A549 (cell line): ENCODE measurements around the gene LAMA1.
"Not testable (repeated sequence)": the region's sequence is repeated elsewhere in the genome, so short reads cannot be mapped to it uniquely, and the experiment has no call there.

Source experiments
- CEBPB ChIP-seq, 2 experiments: fragments of >200 bp in 1 of 2; sonication (Bioruptor Twin) in 1 of 2; formaldehyde crosslinking in 1 of 2; IDR thresholded peaks; 2 replicates each; pipeline ENCODE4 v1.6.1; 2012 to 2016
- KDM1A ChIP-seq: fragments of 200-600 bp; sonication (generic); IDR thresholded peaks from 2 replicates; pipeline ENCODE4 v1.6.1; 2016; ENCODE audit warnings: low read depth, mild to moderate bottlenecking
- MAFK ChIP-seq: fragments of 450-650 bp; IDR thresholded peaks from 2 replicates; pipeline ENCODE4 v1.6.1; 2014; ENCODE audit not compliant: partially characterized antibody
- POLR2A ChIP-seq: IDR thresholded peaks from 2 replicates; pipeline ENCODE4 v1.6.1; 2012; ENCODE audit warnings: mild to moderate bottlenecking, low read length
- RFX5 ChIP-seq: fragments of 450-650 bp; IDR thresholded peaks from 2 replicates; pipeline ENCODE4 v1.7.1; 2014; ENCODE audit warnings: antibody characterized with exemption, mild to moderate bottlenecking, moderate library complexity
- RNF2 ChIP-seq: fragments of 200-600 bp; sonication (generic); IDR thresholded peaks from 2 replicates; pipeline ENCODE4 v1.6.1; 2016; ENCODE audit warnings: low read depth, mild to moderate bottlenecking, antibody characterized with exemption, moderate library complexity, borderline replicate concordance
- SMC3 ChIP-seq: fragments of >200 bp; sonication (Bioruptor Twin); formaldehyde crosslinking; IDR thresholded peaks from 3 replicates; pipeline ENCODE4 v1.6.1; 2018; ENCODE audit warnings: inconsistent platforms
- TP53 ChIP-seq: fragments of 250-450 bp; sonication (Bioruptor Pico); IDR thresholded peaks from 2 replicates; pipeline ENCODE4 v1.5.0; 2021; ENCODE audit warnings: mild to moderate bottlenecking, moderate library complexity
- ZFP36 ChIP-seq: fragments of 450-650 bp; IDR thresholded peaks from 2 replicates; pipeline ENCODE4 v1.6.1; 2014; ENCODE audit warnings: borderline replicate concordance; ENCODE audit not compliant: partially characterized antibody
- ZSCAN20 ChIP-seq: fragments of 250-450 bp; sonication (Bioruptor Pico); IDR thresholded peaks from 2 replicates; pipeline ENCODE4 v1.8.0; 2022; ENCODE audit warnings: mild to moderate bottlenecking, moderate library complexity
- TF ChIP-seq, protein P1 (sequence below): fragments of >200 bp; sonication (Bioruptor Twin); formaldehyde crosslinking; IDR thresholded peaks from 3 replicates; pipeline ENCODE4 v1.5.1; 2016
- TF ChIP-seq, protein P2 (sequence below): fragments of 200-600 bp; sonication (generic); IDR thresholded peaks from 2 replicates; pipeline ENCODE4 v1.6.1; 2016; ENCODE audit warnings: antibody characterized with exemption, mild to moderate bottlenecking, moderate library complexity
- TF ChIP-seq, protein P3 (sequence below): fragments of 150-350 bp; IDR thresholded peaks from 2 replicates; pipeline ENCODE4 v1.6.1; 2014; ENCODE audit warnings: low read depth, mild to moderate bottlenecking, low read length

DNA sequence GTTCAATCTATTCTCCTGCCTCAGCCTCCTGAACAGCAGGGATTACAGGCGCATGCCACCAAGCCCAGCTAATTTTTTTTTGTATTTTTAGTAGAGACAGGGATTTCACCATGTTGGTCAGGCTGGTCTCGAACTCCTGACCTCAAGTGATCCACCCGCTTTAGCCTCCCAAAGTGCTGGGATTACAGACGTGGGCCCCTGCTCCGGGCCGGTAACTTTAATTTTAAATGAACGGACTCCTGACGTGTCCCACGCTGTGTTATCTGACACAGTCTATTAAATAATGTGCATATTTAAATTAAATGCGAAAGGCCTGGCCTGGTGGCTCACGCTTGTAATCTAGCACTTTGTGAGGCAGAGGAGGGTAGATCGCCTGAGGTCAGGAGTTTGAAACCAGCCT, 27.3 kb upstream of the LAMA1 start:
- not testable (repeated sequence) for TF ChIP-seq SMC3; CEBPB (IDR thresholded peaks at IDR 0.05); ZSCAN20 (CRISPR knock-in tag); TP53 (CRISPR knock-in tag); POLR2A; RFX5; RNF2; ZFP36; KDM1A; MAFK
- TF ChIP-seq, protein P1, sequence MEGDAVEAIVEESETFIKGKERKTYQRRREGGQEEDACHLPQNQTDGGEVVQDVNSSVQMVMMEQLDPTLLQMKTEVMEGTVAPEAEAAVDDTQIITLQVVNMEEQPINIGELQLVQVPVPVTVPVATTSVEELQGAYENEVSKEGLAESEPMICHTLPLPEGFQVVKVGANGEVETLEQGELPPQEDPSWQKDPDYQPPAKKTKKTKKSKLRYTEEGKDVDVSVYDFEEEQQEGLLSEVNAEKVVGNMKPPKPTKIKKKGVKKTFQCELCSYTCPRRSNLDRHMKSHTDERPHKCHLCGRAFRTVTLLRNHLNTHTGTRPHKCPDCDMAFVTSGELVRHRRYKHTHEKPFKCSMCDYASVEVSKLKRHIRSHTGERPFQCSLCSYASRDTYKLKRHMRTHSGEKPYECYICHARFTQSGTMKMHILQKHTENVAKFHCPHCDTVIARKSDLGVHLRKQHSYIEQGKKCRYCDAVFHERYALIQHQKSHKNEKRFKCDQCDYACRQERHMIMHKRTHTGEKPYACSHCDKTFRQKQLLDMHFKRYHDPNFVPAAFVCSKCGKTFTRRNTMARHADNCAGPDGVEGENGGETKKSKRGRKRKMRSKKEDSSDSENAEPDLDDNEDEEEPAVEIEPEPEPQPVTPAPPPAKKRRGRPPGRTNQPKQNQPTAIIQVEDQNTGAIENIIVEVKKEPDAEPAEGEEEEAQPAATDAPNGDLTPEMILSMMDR, result not testable (repeated sequence)
- TF ChIP-seq, protein P2, sequence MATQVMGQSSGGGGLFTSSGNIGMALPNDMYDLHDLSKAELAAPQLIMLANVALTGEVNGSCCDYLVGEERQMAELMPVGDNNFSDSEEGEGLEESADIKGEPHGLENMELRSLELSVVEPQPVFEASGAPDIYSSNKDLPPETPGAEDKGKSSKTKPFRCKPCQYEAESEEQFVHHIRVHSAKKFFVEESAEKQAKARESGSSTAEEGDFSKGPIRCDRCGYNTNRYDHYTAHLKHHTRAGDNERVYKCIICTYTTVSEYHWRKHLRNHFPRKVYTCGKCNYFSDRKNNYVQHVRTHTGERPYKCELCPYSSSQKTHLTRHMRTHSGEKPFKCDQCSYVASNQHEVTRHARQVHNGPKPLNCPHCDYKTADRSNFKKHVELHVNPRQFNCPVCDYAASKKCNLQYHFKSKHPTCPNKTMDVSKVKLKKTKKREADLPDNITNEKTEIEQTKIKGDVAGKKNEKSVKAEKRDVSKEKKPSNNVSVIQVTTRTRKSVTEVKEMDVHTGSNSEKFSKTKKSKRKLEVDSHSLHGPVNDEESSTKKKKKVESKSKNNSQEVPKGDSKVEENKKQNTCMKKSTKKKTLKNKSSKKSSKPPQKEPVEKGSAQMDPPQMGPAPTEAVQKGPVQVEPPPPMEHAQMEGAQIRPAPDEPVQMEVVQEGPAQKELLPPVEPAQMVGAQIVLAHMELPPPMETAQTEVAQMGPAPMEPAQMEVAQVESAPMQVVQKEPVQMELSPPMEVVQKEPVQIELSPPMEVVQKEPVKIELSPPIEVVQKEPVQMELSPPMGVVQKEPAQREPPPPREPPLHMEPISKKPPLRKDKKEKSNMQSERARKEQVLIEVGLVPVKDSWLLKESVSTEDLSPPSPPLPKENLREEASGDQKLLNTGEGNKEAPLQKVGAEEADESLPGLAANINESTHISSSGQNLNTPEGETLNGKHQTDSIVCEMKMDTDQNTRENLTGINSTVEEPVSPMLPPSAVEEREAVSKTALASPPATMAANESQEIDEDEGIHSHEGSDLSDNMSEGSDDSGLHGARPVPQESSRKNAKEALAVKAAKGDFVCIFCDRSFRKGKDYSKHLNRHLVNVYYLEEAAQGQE, result not testable (repeated sequence)
- TF ChIP-seq, protein P3, sequence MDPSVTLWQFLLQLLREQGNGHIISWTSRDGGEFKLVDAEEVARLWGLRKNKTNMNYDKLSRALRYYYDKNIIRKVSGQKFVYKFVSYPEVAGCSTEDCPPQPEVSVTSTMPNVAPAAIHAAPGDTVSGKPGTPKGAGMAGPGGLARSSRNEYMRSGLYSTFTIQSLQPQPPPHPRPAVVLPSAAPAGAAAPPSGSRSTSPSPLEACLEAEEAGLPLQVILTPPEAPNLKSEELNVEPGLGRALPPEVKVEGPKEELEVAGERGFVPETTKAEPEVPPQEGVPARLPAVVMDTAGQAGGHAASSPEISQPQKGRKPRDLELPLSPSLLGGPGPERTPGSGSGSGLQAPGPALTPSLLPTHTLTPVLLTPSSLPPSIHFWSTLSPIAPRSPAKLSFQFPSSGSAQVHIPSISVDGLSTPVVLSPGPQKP, result not testable (repeated sequence)
